ENCODE results near the gene CX3CL1. TPM values are rescaled to one million over a fixed set of nuclear protein-coding genes. Genes with fewer than 3 reads are reported as not detected.

CX3CL1 gene
- total and polyA plus RNA-seq, 5 donors from 2014 or later: 0.15 TPM; not detected in 4

Other genes with a start within 250 kb of the CX3CL1 start
- gene PSME3IP1, start 186.5 kb upstream of the CX3CL1 start, total RNA-seq: 140 TPM
- 10 to 100 TPM; 68.1 to 81.5 (median 71.8) TPM for gene PSME3IP1, start 186.5 kb upstream of the CX3CL1 start, polyA plus RNA-seq
- 25.7 TPM for gene RSPRY1, start 186.2 kb upstream of the CX3CL1 start, total RNA-seq
- gene RSPRY1, start 186.2 kb upstream of the CX3CL1 start, polyA plus RNA-seq: 10 to 100 TPM; 26.7 to 46.4 (median 36.1) TPM
- 26.9 TPM for gene ARL2BP, start 127.2 kb upstream of the CX3CL1 start, total RNA-seq
- gene ARL2BP, start 127.2 kb upstream of the CX3CL1 start, polyA plus RNA-seq: 100 to 1,000 TPM; 102 to 121 (median 104) TPM
- gene PLLP, start 87.8 kb upstream of the CX3CL1 start, total RNA-seq: not detected
- gene PLLP, start 87.8 kb upstream of the CX3CL1 start, polyA plus RNA-seq: 1 to 10 TPM in 2 of 4 donors, under 1 TPM in 2; 0.46 to 1.3 (median 0.82) TPM
- gene CCL22, start 13.7 kb upstream of the CX3CL1 start, total RNA-seq: not detected
- not detected for gene CCL22, start 13.7 kb upstream of the CX3CL1 start, polyA plus RNA-seq
- gene CCL17, start 32.3 kb downstream of the CX3CL1 start, total RNA-seq: not detected
- gene CCL17, start 32.3 kb downstream of the CX3CL1 start, polyA plus RNA-seq: not detected
- gene CIAPIN1, start 74.9 kb downstream of the CX3CL1 start, total RNA-seq: 27.1 TPM
- 10 to 100 TPM; 49.2 to 56.5 (median 53.3) TPM for gene CIAPIN1, start 74.9 kb downstream of the CX3CL1 start, polyA plus RNA-seq
- 18.5 TPM for gene COQ9, start 75.0 kb downstream of the CX3CL1 start, total RNA-seq
- gene COQ9, start 75.0 kb downstream of the CX3CL1 start, polyA plus RNA-seq: 10 to 100 TPM; 24.4 to 33.6 (median 27.8) TPM
- 79.8 TPM for gene POLR2C, start 90.2 kb downstream of the CX3CL1 start, total RNA-seq
- gene POLR2C, start 90.2 kb downstream of the CX3CL1 start, polyA plus RNA-seq: 10 to 100 TPM; 41.9 to 48.0 (median 45.3) TPM
- gene DOK4, start 114.0 kb downstream of the CX3CL1 start, total RNA-seq: 1.8 TPM
- 1 to 10 TPM in 3 of 4 donors, under 1 TPM in 1; 0.99 to 1.4 (median 1.1) TPM for gene DOK4, start 114.0 kb downstream of the CX3CL1 start, polyA plus RNA-seq
- gene CCDC102A, start 164.1 kb downstream of the CX3CL1 start, total RNA-seq: 4.7 TPM
- 1 to 10 TPM; 1.9 to 4.0 (median 2.8) TPM for gene CCDC102A, start 164.1 kb downstream of the CX3CL1 start, polyA plus RNA-seq
- gene ADGRG5, start 170.2 kb downstream of the CX3CL1 start, total RNA-seq: 0.72 TPM
- gene ADGRG5, start 170.2 kb downstream of the CX3CL1 start, polyA plus RNA-seq: 1 to 10 TPM in 1 of 4 donors, under 1 TPM in 3; 0.26 to 1.1 (median 0.51) TPM

Measured in CD4-positive, CD25-positive, alpha-beta regulatory T cell (primary cell).